ENCODE data around the gene SMARCAD1. TPM values are rescaled to one million over a fixed set of nuclear protein-coding genes. Genes with fewer than 3 reads are reported as not detected.

SMARCAD1 gene
- total RNA-seq, 1 donor from 2014 or later = 43.0 TPM

DNA sequence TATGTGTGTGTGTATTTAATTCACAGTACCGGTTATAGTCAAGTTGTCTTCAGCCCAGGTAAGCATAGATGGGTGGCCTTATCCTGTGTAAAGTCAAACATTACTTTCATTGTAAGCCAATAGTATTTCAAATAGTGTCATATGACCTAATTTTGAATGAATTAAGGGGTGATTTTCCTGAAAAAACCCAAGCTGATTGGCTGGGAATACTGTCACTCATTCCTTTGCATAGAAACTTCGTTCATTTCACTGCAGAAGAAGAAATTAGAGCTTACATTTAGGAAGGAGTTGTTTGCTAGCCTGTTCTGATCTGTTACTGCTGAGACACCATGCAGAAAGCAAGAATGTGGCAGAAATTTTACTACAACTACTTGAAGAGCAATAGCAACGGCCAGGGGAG, 45.4 kb downstream of the SMARCAD1 start:
- no peak overlapping the region for H3K27ac Mint-ChIP-seq (ENCODE audit: unreplicated experiment)
- TF ChIP-seq, protein P1, sequence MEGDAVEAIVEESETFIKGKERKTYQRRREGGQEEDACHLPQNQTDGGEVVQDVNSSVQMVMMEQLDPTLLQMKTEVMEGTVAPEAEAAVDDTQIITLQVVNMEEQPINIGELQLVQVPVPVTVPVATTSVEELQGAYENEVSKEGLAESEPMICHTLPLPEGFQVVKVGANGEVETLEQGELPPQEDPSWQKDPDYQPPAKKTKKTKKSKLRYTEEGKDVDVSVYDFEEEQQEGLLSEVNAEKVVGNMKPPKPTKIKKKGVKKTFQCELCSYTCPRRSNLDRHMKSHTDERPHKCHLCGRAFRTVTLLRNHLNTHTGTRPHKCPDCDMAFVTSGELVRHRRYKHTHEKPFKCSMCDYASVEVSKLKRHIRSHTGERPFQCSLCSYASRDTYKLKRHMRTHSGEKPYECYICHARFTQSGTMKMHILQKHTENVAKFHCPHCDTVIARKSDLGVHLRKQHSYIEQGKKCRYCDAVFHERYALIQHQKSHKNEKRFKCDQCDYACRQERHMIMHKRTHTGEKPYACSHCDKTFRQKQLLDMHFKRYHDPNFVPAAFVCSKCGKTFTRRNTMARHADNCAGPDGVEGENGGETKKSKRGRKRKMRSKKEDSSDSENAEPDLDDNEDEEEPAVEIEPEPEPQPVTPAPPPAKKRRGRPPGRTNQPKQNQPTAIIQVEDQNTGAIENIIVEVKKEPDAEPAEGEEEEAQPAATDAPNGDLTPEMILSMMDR (IDR thresholded peaks at IDR 0.05; ENCODE audit: unreplicated experiment) = no peak
- no peak overlapping the region for H3K4me3 Mint-ChIP-seq (ENCODE audit: unreplicated experiment)
- H3K9me3 Mint-ChIP-seq (ENCODE audit: unreplicated experiment) = no peaks in the 10 kb centered on the region
- no peak for DNase-seq (ENCODE audit: low spot score)
- H3K4me1 Mint-ChIP-seq (ENCODE audit: unreplicated experiment) = no peaks in the 10 kb centered on the region
- peaks cover 4% of the 10 kb centered on the region for H3K36me3 Mint-ChIP-seq (ENCODE audit: low read depth, unreplicated experiment)
- no peaks in the 10 kb centered on the region for H3K27me3 Mint-ChIP-seq (ENCODE audit: unreplicated experiment)

DNA sequence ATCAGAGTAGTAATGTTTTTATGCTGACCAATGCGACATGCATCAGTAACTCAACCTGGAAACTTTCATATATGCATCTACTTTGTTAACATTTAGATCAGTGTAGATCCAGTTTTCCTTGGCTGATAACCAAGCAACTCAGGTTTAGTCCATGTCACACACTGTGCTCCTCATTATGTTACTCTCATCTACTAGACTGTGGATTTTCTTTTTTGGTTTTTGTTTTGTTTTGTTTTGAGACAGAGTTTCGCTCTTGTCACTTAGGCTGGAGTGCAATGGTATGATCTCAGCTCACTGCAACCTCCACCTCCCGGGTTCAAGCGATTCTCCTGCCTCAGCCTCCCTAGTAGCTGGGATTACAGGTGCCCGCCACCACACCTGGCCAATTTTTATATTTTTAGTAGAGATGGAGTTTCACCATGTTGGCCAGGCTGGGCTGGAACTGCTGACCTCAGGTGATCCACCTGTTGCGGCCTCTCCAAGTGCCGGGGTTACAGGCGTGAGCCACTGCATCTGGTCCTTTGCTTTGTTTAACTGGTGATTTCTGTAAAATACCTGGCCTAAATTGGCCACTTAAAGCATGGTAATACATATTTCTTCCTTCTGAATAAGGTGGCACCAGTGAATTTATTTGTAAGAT, 48.6 kb downstream of the SMARCAD1 start:
- Mint-ChIP-seq H3K27ac (ENCODE audit: unreplicated experiment) (no peak overlapping the region), H3K4me1 (ENCODE audit: unreplicated experiment) (no peaks in the 10 kb centered on the region), H3K4me3 (ENCODE audit: unreplicated experiment) (no peak overlapping the region), H3K9me3 (ENCODE audit: unreplicated experiment) (no peaks in the 10 kb centered on the region), H3K36me3 (ENCODE audit: low read depth, unreplicated experiment) (peaks cover 4% of the 10 kb centered on the region), H3K27me3 (ENCODE audit: unreplicated experiment) (no peaks in the 10 kb centered on the region)
- TF ChIP-seq, protein P1 (IDR thresholded peaks at IDR 0.05; ENCODE audit: unreplicated experiment) = no peak
- DNase-seq (ENCODE audit: low spot score) = no peak

DNA sequence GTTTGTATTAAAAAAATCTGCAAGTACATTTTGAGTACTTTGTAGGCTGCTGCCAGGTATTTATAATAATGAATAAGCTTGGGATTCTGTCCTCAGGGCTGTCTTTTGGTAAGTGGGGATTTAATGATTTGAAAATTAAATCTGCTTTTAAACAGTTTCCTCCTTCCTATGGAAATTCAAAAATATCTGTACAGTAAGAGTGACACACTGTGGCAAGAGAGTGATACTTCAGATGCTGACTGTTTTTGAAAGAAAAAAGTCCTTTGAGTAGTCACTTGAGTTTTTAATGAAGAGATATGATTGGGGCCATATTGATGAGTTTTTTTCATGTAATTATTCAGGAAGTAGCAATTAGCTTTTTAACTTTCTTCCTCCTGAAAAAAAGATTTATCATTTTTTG, 49.2 kb downstream of the SMARCAD1 start:
- Mint-ChIP-seq H3K9me3 (ENCODE audit: unreplicated experiment) (no peaks in the 10 kb centered on the region), H3K4me1 (ENCODE audit: unreplicated experiment) (no peaks in the 10 kb centered on the region), H3K36me3 (ENCODE audit: low read depth, unreplicated experiment) (peaks cover 4% of the 10 kb centered on the region), H3K4me3 (ENCODE audit: unreplicated experiment) (no peak overlapping the region), H3K27me3 (ENCODE audit: unreplicated experiment) (no peaks in the 10 kb centered on the region), H3K27ac (ENCODE audit: unreplicated experiment) (no peak overlapping the region)
- no peak for DNase-seq (ENCODE audit: low spot score)
- TF ChIP-seq, protein P1 (IDR thresholded peaks at IDR 0.05; ENCODE audit: unreplicated experiment) = no peak

DNA sequence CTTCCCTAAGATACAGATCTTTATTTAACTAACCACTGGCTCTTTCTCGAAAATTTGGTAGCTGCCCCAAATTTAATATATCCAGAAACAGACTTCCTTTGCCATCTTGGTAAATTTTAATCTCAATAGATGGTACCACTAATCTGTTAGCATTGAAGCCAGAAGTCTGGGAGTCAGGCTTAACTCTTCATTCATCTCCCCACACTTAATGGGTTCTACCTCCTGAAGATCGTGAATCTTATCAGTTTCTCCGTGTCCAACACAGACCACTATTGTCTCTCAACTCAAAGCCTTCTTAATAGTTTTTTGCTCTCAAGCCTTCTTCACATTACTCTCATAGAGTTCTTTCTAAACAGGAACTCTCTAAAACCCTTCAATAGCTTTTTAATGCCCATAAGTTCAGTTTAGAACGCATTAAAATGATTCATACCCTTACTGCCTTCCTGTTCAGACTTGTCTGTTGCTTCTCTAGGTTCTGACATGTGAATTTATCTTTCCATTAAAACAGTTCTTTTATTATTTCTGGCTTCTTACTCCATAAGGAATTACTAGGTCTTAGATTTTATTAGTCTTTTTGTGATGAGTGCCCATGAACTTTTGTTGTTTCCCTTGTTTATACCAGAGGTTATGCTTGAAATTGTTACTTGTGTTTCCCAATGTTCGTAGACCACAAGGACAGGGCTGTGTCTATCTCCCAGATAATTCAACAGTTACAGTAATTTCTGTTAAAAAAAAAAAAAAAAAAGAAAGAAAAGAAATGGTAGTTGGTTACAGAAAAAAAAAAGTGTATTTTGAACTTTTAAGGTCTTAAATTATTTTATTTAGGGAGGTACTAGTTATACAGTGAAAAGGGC, 54.7 kb downstream of the SMARCAD1 start:
- Mint-ChIP-seq H3K9me3 (ENCODE audit: unreplicated experiment) (no peaks in the 10 kb centered on the region), H3K36me3 (ENCODE audit: low read depth, unreplicated experiment) (no peaks in the 10 kb centered on the region), H3K4me3 (ENCODE audit: unreplicated experiment) (no peak overlapping the region), H3K27me3 (ENCODE audit: unreplicated experiment) (no peaks in the 10 kb centered on the region), H3K4me1 (ENCODE audit: unreplicated experiment) (no peaks in the 10 kb centered on the region), H3K27ac (ENCODE audit: unreplicated experiment) (peak overlapping the region; percentile 17)
- no peak for DNase-seq (ENCODE audit: low spot score)
- TF ChIP-seq, protein P1 (IDR thresholded peaks at IDR 0.05; ENCODE audit: unreplicated experiment) = no peak

DNA sequence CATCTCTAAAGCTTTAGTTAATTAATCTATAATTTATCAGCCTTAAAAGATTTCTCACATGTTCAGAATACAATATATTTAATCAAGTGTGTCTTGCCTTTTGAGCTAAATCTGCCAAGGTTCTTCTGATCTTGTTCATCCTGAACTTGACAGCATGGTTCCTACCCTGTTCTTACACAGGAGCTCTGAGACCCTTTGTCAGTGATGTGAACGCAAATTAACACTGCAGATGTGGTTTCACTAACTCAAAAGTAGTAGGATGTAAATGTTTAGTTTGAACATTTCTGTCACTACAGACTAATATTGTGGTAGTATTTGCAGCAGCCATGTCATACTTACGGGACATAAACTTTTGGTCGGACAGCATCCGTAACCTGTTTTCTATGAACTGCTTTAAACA, 59.4 kb downstream of the SMARCAD1 start:
- Mint-ChIP-seq H3K4me3 (ENCODE audit: unreplicated experiment) (no peak overlapping the region), H3K36me3 (ENCODE audit: low read depth, unreplicated experiment) (no peaks in the 10 kb centered on the region), H3K9me3 (ENCODE audit: unreplicated experiment) (no peaks in the 10 kb centered on the region), H3K27me3 (ENCODE audit: unreplicated experiment) (no peaks in the 10 kb centered on the region), H3K4me1 (ENCODE audit: unreplicated experiment) (no peaks in the 10 kb centered on the region), H3K27ac (ENCODE audit: unreplicated experiment) (peak overlapping the region; percentile 2)
- no peak for DNase-seq (ENCODE audit: low spot score)
- TF ChIP-seq, protein P1 (IDR thresholded peaks at IDR 0.05; ENCODE audit: unreplicated experiment) = no peak

Measured in endothelial cell (in vitro differentiated cells).